SJSA1 (cell line): Measurements from ENCODE around the gene DTX4. TPM values are rescaled to one million over a fixed set of nuclear protein-coding genes. Genes with fewer than 3 reads are reported as not detected.
A peak's percentile ranks its signal among the peaks of the same experiment; 100 is the strongest.
"Not testable (repeated sequence)": the region's sequence is repeated elsewhere in the genome, so short reads cannot be mapped to it uniquely, and the experiment has no call there.

Experiments used
- DNase-seq, 2 experiments: peaks; one replicate each; pipeline ENCODE4 v3.0.0-alpha.2; 2015 to 2020; ENCODE audit warnings: low spot score in 2 of 2, low read depth in 1 of 2
- H3K27ac ChIP-seq: fragments of 250-450 bp; sonication (Bioruptor Pico); 2 replicates; pipeline ENCODE4 v1.5.1; 2020; ENCODE audit warnings: mild to moderate bottlenecking, moderate library complexity
- H3K27me3 ChIP-seq: fragments of 250-450 bp; sonication (Bioruptor Pico); replicated peaks from 2 replicates; pipeline ENCODE4 v1.5.1; 2020; ENCODE audit warnings: mild to moderate bottlenecking, moderate library complexity
- H3K36me3 ChIP-seq: fragments of 250-450 bp; sonication (Bioruptor Pico); 2 replicates; pipeline ENCODE4 v1.5.1; 2020; ENCODE audit warnings: mild to moderate bottlenecking
- H3K4me1 ChIP-seq: fragments of 250-450 bp; sonication (Bioruptor Pico); replicated peaks from 2 replicates; pipeline ENCODE4 v1.6.1; 2021; ENCODE audit warnings: mild to moderate bottlenecking
- H3K4me3 ChIP-seq: fragments of 250-450 bp; sonication (Bioruptor Pico); 2 replicates; pipeline ENCODE4 v1.5.1; 2020; ENCODE audit warnings: mild to moderate bottlenecking
- H3K9me3 ChIP-seq: fragments of 250-450 bp; sonication (Bioruptor Pico); replicated peaks from 2 replicates; pipeline ENCODE4 v1.5.1; 2020; ENCODE audit warnings: mild to moderate bottlenecking
- total RNA-seq: library from RNA; depleted of rRNA; stranded (reverse); fragments of >200 nt; shearing (Covaris generic); gene quantifications from 2 replicates; pipeline ENCODE4 v1.2.3, GENCODE V29; 2014; rRNA removed

DTX4 gene
- total RNA-seq, result 4.1 and 7.6 TPM in 2 replicates

DNA sequence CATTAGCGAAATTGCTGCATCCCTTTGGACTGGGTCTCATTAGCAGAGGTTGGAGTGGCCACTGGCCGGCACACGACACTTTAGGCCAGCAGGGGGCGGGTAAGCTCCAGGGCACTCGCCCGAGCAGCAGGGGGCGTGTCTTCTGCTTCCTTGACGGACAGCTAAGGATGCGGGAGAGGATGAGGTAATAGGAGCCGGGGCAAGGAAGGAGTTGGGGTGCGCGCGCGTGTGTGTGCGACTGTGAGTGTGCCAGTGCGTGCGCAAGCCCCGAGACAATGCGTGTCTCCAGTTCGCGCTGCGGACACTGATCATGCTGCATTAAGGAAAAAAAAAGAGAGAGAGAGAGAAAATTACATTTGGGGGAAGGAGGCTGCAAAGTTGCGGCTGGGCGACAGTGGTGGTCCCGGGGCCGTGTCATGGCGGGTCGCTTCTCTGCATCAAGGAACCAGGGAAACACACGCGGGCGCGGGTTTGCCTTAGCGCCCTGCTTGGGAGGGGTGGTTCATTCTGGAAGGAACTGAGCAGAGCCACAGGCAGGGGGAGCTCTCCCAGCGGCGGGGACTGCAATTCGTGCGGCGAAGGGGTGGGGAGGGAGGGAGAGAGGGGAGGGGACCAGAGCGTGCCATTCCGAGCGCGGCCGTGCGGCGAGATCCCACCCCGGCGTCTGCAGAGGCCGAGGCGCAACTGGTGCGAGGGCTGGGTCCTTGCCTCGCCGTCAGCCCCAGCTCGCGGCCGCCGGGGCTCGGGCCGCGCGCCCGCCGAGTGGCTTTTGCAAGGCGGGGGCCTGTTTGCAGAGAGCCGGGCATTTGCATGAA lies at the start of gene DTX4:
Gene DTX4, plus strand, starts transcription at position 625 of the 815 bp plus-strand sequence. CDS start 464 bp downstream, outside the sequence.
- Histone ChIP-seq H3K4me3 (peak within 1 kb of the TSS; percentile 70), H3K36me3 (peaks cover 3% of the 10 kb centered on the region), H3K4me1 (peaks cover 41% of the 10 kb centered on the region), H3K9me3 (no peaks in the 10 kb centered on the region), H3K27me3 (no peaks in the 10 kb centered on the region), H3K27ac (peak within 1 kb of the TSS; percentile 49)
- peak; percentile 87 to 95 for DNase-seq

- DNase-seq, result peak; percentile 74 to 85
- no peaks in the 10 kb centered on the region; the same call in 1 of the 2 replicates for H3K9me3 ChIP-seq
- H3K27ac ChIP-seq, result no peak overlapping the region
- no peaks in the 10 kb centered on the region for H3K4me1 ChIP-seq
- no peaks in the 10 kb centered on the region for H3K27me3 ChIP-seq
- H3K4me3 ChIP-seq, result no peak overlapping the region
- H3K36me3 ChIP-seq, result peaks cover 40% of the 10 kb centered on the region
These were observed 36.1 kb upstream of the DTX4 start for GRCh38 chr11:59135648-59136461.

GRCh38 chr11:59136551-59136950 lies 35.4 kb upstream of the DTX4 start:
- peaks cover 33% of the 10 kb centered on the region for H3K36me3 ChIP-seq
- not testable (repeated sequence) for H3K27ac ChIP-seq, DNase-seq, H3K9me3 ChIP-seq, H3K27me3 ChIP-seq, H3K4me1 ChIP-seq, H3K4me3 ChIP-seq

- peaks cover 26% of the 10 kb centered on the region for H3K36me3 ChIP-seq
- H3K9me3 ChIP-seq, result no peaks in the 10 kb centered on the region
- H3K4me1 ChIP-seq, result 0 out of 2 replicates have a peak, but pooled peaks cover 3% of the 10 kb centered on the region
- H3K27me3 ChIP-seq, result no peaks in the 10 kb centered on the region
- no peak overlapping the region for H3K4me3 ChIP-seq
- H3K27ac ChIP-seq, result no peak overlapping the region
- DNase-seq, result no peak
These were observed 34.7 kb upstream of the DTX4 start for GRCh38 chr11:59137190-59137589.

- Histone ChIP-seq H3K27ac (no peak overlapping the region), H3K36me3 (peaks cover 17% of the 10 kb centered on the region), H3K4me3 (no peak overlapping the region), H3K27me3 (no peaks in the 10 kb centered on the region), H3K9me3 (no peaks in the 10 kb centered on the region), H3K4me1 (peaks cover 5% of the 10 kb centered on the region)
- no peak for DNase-seq
These were observed 33.3 kb upstream of the DTX4 start for GRCh38 chr11:59138643-59139042.

- Histone ChIP-seq H3K4me1 (peaks cover 18% of the 10 kb centered on the region), H3K36me3 (peaks cover 13% of the 10 kb centered on the region), H3K9me3 (no peaks in the 10 kb centered on the region), H3K27me3 (no peaks in the 10 kb centered on the region), H3K27ac (no peak overlapping the region; the same call in 1 of the 2 replicates), H3K4me3 (no peak overlapping the region)
- DNase-seq, result no peak
These were observed 30.7 kb upstream of the DTX4 start for GRCh38 chr11:59141191-59141590.

DNA sequence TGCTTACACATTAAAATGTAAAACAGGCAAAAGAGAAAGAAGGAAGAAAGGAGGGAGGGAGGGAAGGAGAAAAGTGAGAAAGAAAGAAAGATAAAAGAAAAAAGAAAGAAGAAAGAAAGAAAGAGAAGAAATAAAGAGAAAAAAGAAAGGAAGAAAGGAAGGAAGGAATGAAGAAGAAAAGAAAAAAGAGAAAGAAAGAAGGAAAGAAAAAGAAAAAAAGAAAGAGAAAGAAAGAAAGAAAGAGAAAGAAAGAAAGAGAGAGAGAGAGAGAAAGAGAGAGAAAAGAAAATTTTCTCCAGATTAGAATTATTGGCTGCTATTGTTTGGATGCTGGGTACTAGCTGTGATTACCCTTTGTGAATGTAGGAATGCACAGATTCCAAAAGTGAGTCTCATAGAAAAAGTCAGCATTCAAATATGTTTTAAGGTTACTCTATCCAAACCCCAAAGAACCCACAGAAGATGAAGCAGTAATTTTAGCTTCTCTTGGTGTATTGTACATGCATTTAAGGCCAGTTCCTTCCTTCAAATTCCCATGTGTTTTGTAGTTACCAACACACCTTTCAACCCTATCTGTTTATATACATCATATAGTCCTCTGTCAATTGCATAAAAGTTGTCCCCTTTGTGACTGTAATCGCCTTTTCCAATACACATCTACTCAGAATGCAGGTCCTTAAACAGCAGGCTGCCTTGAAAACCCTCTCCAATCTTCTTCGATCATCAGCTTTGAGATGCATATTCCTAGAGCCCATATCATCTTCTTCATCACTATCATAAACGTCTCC lies 30.1 kb upstream of the DTX4 start:
- H3K4me3 ChIP-seq, result peak overlapping the region; percentile 59
- H3K4me1 ChIP-seq, result peaks cover 22% of the 10 kb centered on the region
- H3K27ac ChIP-seq, result peak overlapping the region; percentile 80
- peaks cover 19% of the 10 kb centered on the region for H3K36me3 ChIP-seq
- no peaks in the 10 kb centered on the region for H3K27me3 ChIP-seq
- no peaks in the 10 kb centered on the region for H3K9me3 ChIP-seq
- DNase-seq, result no peak

DNA sequence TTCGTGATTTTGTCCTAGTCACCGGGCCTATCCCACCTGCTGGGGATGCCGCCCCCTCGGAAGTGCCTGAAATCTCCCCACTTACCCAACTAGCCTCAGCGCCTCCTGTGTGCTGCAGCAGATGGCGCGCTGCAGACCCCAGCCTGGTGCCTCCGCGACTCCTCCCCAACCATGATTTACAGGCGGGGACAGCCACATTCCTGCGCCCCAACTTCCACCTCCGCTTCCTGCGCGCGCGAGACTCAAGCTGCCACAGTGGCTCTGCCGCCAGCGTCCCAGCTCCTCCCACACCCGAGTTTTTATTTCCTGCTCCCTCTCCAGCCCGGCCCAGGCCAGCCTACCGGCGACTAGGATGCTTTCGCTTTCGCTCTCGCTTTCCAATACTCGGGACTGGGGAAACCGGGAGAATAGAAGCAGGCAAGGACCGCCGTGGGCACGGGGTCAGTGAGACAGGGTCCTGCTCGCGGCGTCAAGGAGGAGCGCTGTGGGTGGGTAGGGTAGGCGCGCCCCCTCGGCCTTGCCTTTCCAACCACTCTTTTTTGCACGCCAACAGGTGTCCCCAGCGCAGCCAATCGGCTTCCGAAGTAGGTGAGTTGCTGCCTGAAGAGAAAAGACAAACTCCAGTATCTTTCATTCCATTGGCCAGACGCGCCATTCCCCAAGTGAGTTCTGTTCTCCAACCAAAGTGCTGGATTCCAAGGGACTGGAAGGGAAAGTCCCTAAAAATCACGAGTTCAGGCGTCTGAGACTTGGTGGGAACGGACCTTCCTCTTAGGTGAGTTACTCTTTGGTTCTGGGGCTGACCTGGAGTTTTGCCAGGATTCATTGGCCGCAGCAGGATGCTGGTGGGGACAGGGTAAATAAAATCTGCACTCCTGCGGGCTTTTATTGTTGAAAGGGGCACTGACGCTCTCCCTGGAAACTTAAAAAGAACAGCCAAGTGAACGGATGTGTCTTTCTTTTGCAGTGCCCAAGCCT lies 29.1 kb upstream of the DTX4 start, which contains the start of gene FAM111A:
Gene FAM111A, plus strand, starts transcription at position 327 of the 978 bp plus-strand sequence. CDS start 6,017 bp downstream, outside the sequence.
- DNase-seq, result peak; percentile 91 to 92
- Histone ChIP-seq H3K27ac (peak within 1 kb of the TSS; percentile 80), H3K36me3 (peaks cover 29% of the 10 kb centered on the region), H3K9me3 (no peaks in the 10 kb centered on the region), H3K27me3 (no peaks in the 10 kb centered on the region), H3K4me3 (peak within 1 kb of the TSS; percentile 59), H3K4me1 (peaks cover 22% of the 10 kb centered on the region)

DNA sequence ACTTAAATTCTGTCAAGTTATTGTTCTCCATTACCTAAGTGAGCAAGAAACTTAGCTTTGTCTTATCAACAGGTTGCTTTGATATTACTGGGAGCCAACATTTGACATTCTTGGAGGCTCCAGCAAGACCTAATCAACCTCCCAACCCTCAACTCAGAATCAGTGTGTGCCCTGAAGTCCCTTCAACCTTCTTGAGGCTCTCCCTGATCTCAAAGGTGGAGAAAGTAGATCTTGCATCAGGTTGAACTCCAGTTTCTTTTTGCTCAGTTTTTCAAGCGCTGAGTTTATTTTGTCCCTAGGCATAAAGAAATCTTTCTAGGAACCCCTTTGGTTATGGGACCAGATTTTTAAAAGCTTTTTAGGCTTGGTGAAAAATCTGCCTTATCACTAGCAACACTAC lies 27.8 kb upstream of the DTX4 start:
- H3K27me3 ChIP-seq, result no peaks in the 10 kb centered on the region
- H3K4me3 ChIP-seq, result peak overlapping the region; percentile 59
- peaks cover 42% of the 10 kb centered on the region for H3K36me3 ChIP-seq
- peaks cover 22% of the 10 kb centered on the region for H3K4me1 ChIP-seq
- H3K9me3 ChIP-seq, result no peaks in the 10 kb centered on the region
- H3K27ac ChIP-seq, result peak overlapping the region; percentile 80
- DNase-seq, result no peak

- peak; percentile 87 to 88 for DNase-seq
These were observed 27.2 kb upstream of the DTX4 start for GRCh38 chr11:59144579-59145345.

GRCh38 chr11:59145534-59145933 lies 26.4 kb upstream of the DTX4 start:
- H3K36me3 ChIP-seq, result peaks cover 56% of the 10 kb centered on the region
- no peaks in the 10 kb centered on the region for H3K27me3 ChIP-seq
- DNase-seq, result no peak
- peaks cover 22% of the 10 kb centered on the region for H3K4me1 ChIP-seq
- H3K4me3 ChIP-seq, result peak overlapping the region; percentile 59
- H3K27ac ChIP-seq, result peak overlapping the region; percentile 80; the same call in 1 of the 2 replicates
- no peaks in the 10 kb centered on the region for H3K9me3 ChIP-seq

More at GRCh38 chr11:59144579-59145345, 27.2 kb upstream of the DTX4 start:
- H3K4me3 ChIP-seq, result peak overlapping the region; percentile 59
- peak overlapping the region; percentile 80 for H3K27ac ChIP-seq
- H3K27me3 ChIP-seq, result no peaks in the 10 kb centered on the region
- H3K36me3 ChIP-seq, result peaks cover 48% of the 10 kb centered on the region
- H3K9me3 ChIP-seq, result no peaks in the 10 kb centered on the region
- peaks cover 22% of the 10 kb centered on the region for H3K4me1 ChIP-seq

GRCh38 chr11:59151761-59152160 lies 20.2 kb upstream of the DTX4 start:
- Histone ChIP-seq H3K36me3 (peaks cover 74% of the 10 kb centered on the region), H3K9me3 (no peaks in the 10 kb centered on the region), H3K4me1 (no peaks in the 10 kb centered on the region), H3K27me3 (no peaks in the 10 kb centered on the region), H3K4me3 (no peak overlapping the region), H3K27ac (no peak overlapping the region)
- no peak for DNase-seq
